K562 (cell line): ENCODE results near the gene HNRNPDL. TPM values are rescaled to one million over a fixed set of nuclear protein-coding genes. Genes with fewer than 3 reads are reported as not detected.
A peak's percentile ranks its signal among the peaks of the same experiment; 100 is the strongest.

Experiments
- BRF1 ChIP-seq: IDR thresholded peaks from 3 replicates; pipeline ENCODE4 v1.6.1; 2011; ENCODE audit warnings: borderline replicate concordance, mild to moderate bottlenecking; ENCODE audit not compliant: insufficient read length; ENCODE audit errors: extremely low read depth
- ELF4 ChIP-seq: fragments of 450-650 bp; formaldehyde crosslinking; IDR thresholded peaks from 2 replicates; pipeline ENCODE4 v1.4.0; 2022; ENCODE audit warnings: missing genetic modification characterization
- GTF2A2 ChIP-seq: IDR thresholded peaks from 2 replicates; pipeline ENCODE4 v1.6.1; 2016; ENCODE audit warnings: mild to moderate bottlenecking, missing genetic modification characterization, missing compliant biosample characterization
- GTF3C2 ChIP-seq: IDR thresholded peaks from 3 replicates; pipeline ENCODE4 v1.6.1; 2011; ENCODE audit warnings: borderline replicate concordance, mild to moderate bottlenecking, moderate library complexity; ENCODE audit not compliant: insufficient read length; ENCODE audit errors: extremely low read depth
- HINFP ChIP-seq: fragments of 450-650 bp; conservative IDR thresholded peaks from 2 replicates; pipeline ENCODE4 v1.6.1; 2016; ENCODE audit warnings: missing genetic modification characterization, low read depth, mild to moderate bottlenecking, control low read depth, missing compliant biosample characterization
- MCM5 ChIP-seq: fragments of 450-650 bp; IDR thresholded peaks from 2 replicates; pipeline ENCODE4 v1.6.1; 2016; ENCODE audit warnings: low read depth
- MYNN ChIP-seq, 2 experiments: sonication (generic); formaldehyde crosslinking in 1 of 2; IDR thresholded peaks; 2 replicates each; pipeline versions ENCODE4 v1.5.0 to v1.6.1; 2016 to 2020; ENCODE audit warnings: antibody characterized with exemption in 1 of 2, missing genetic modification reagents in 1 of 2
- POLR2B ChIP-seq: fragments of 450-650 bp; IDR thresholded peaks from 2 replicates; pipeline ENCODE4 v1.6.1; 2018; ENCODE audit warnings: low read depth; ENCODE audit not compliant: partially characterized antibody
- RAD21 ChIP-seq, 2 experiments: fragments of 250-450 bp in 1 of 2; fragments of 450-650 bp in 1 of 2; sonication (Bioruptor Pico) in 1 of 2; formaldehyde crosslinking in 1 of 2; IDR thresholded peaks in 1 of 2; conservative IDR thresholded peaks in 1 of 2; 2 replicates each; pipeline versions ENCODE4 v1.4.0 to v1.8.0; 2020 to 2022; ENCODE audit warnings: mild to moderate bottlenecking in 2 of 2, moderate library complexity in 1 of 2
- RFX5 ChIP-seq: IDR thresholded peaks from 2 replicates; pipeline ENCODE4 v1.6.1; 2011; ENCODE audit warnings: low read depth, mild to moderate bottlenecking, improper control_type of control experiment, low read length
- SPI1 ChIP-seq: IDR thresholded peaks from 2 replicates; pipeline ENCODE4 v1.6.1; 2011; ENCODE audit warnings: low read depth, low read length, control low read depth, borderline replicate concordance
- TAF15 ChIP-seq: fragments of 200-400 bp; formaldehyde crosslinking; IDR thresholded peaks from 2 replicates; pipeline ENCODE4 v1.6.1; 2017; ENCODE audit warnings: mild to moderate bottlenecking, low read depth, low read length, moderate library complexity
- THRAP3 ChIP-seq: fragments of 450-650 bp; IDR thresholded peaks from 2 replicates; pipeline ENCODE4 v1.6.1; 2016; ENCODE audit warnings: mild to moderate bottlenecking, inconsistent platforms, borderline replicate concordance
- USF1 ChIP-seq: sonication (generic); formaldehyde crosslinking; IDR thresholded peaks from 2 replicates; pipeline ENCODE4 v1.9.0; 2022; ENCODE audit warnings: mild to moderate bottlenecking, missing genetic modification reagents
- ZBTB11 ChIP-seq, 3 experiments: fragments of 200-800 bp in 1 of 3; fragments of 250-450 bp in 1 of 3; fragments of 450-650 bp in 1 of 3; sonication (Bioruptor Pico) in 1 of 3; sonication (Bioruptor generic) in 1 of 3; formaldehyde crosslinking in 1 of 3; IDR thresholded peaks; 2 replicates each; pipeline versions ENCODE4 v1.6.1 to v1.8.0; 2016 to 2022; ENCODE audit warnings: mild to moderate bottlenecking in 2 of 3, missing genetic modification characterization in 2 of 3, missing compliant biosample characterization in 1 of 3, moderate library complexity in 1 of 3
- ZFP1 ChIP-seq: fragments of 450-650 bp; formaldehyde crosslinking; IDR thresholded peaks from 2 replicates; pipeline ENCODE4 v1.4.0; 2020; ENCODE audit warnings: mild to moderate bottlenecking, mixed read lengths
- ZNF551 ChIP-seq: fragments of 250-450 bp; sonication (Bioruptor Pico); IDR thresholded peaks from 2 replicates; pipeline ENCODE4 v1.5.0; 2021; ENCODE audit warnings: mild to moderate bottlenecking, moderate library complexity
- polyA plus RNA-seq, 8 experiments: library from polyadenylated mRNA; depleted of rRNA in 4 of 8; stranded (reverse) in 5 of 8; unstranded in 3 of 8; fragments of >200 nt; fragmentation: Nextera tagmentation in 2 of 8; fragmentation: Illumina TruSeq in 1 of 8; extraction: Ambion mirVana in 2 of 8; extraction: Trizol in 1 of 8; gene quantifications; 2 replicates each; pipeline versions ENCODE4 v1.2.1 to v1.2.3, GENCODE V29; 2011 to 2014; ENCODE audit warnings: inconsistent platforms in 1 of 8, missing spikeins in 1 of 8
- total RNA-seq, 7 experiments: library from RNA; depleted of rRNA in 6 of 7; stranded (reverse); fragments of >200 nt in 6 of 7; fragmentation: Illumina TruSeq in 2 of 7; extraction: Trizol in 2 of 7; gene quantifications; 2 replicates each; pipeline versions ENCODE4 v1.2.1 to v1.2.3, GENCODE V29; 2011 to 2021; ENCODE audit warnings: low replicate concordance in 1 of 7

Gene HNRNPDL
- total and polyA plus RNA-seq, 9 of the 15 experiments (the other 6 are each of a cell fraction or from before 2014, with no cell fraction given): 243 to 652 (median 351) TPM

GRCh38 chr4:82430193-82430963, at the start of gene HNRNPDL, which contains the start of gene ENOPH1 (continued):
- TF ChIP-seq GTF3C2 (no peak), MCM5 (no peak), MYNN (IDR thresholded peaks at IDR 0.05) (no peak), MYNN (CRISPR knock-in tag; IDR thresholded peaks at IDR 0.05) (no peak), GTF2A2 (tag) (no peak), ZNF551 (CRISPR knock-in tag) (no peak), ZFP1 (no peak), USF1 (CRISPR knock-in tag) (peak; percentile 97), RFX5 (no peak), THRAP3 (no peak), HINFP (tag) (no peak), POLR2B (peak; percentile 30), ZBTB11 (CRISPR knock-in tag; IDR thresholded peaks at IDR 0.05) (peak in 1 of 3 experiments; percentile 72; a peak in 3 of 6 replicates), SPI1 (no peak), BRF1 (no peak), ELF4 (no peak), TAF15 (no peak), RAD21 (CRISPR knock-in tag; conservative IDR thresholded peaks at IDR 0.05 in 1 of 2, IDR thresholded peaks at IDR 0.05 in 1 of 2) (no peak)
